NCI-H1694 (cell line): ENCODE measurements around the gene TCOF1.
"Not testable (repeated sequence)": the region's sequence is repeated elsewhere in the genome, so short reads cannot be mapped to it uniquely, and the experiment has no call there.

Experiments used
- DNase-seq: peaks from one replicate; lab custom pipeline; 2025; lab: John Stamatoyannopoulos, UW

The TCOF1 gene

GRCh38 chr5:150406103-150406722, 48.7 kb downstream of the TCOF1 start:
- DNase-seq, result no peak

DNA sequence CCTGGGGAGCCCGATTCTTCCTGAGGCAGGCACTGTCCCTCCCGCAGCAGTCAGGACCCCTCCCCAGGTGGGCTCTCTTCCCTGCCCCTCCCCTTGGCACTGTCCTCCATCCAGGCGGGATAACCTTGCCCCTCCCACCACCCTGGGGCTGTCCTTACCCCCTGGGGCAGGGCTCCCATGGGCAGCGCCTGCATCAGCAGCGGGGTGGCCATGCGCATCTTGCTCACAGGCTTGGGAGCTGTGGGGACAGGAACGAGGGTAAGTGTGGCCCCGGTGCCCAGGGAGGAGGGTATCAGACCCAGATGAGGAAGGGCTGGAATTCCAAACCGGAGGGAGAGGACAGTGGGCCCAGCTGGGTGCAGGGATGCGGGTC, 49.2 kb downstream of the TCOF1 start:
- DNase-seq, result no peak

GRCh38 chr5:150407096-150407720, 49.7 kb downstream of the TCOF1 start:
- no peak for DNase-seq

DNA sequence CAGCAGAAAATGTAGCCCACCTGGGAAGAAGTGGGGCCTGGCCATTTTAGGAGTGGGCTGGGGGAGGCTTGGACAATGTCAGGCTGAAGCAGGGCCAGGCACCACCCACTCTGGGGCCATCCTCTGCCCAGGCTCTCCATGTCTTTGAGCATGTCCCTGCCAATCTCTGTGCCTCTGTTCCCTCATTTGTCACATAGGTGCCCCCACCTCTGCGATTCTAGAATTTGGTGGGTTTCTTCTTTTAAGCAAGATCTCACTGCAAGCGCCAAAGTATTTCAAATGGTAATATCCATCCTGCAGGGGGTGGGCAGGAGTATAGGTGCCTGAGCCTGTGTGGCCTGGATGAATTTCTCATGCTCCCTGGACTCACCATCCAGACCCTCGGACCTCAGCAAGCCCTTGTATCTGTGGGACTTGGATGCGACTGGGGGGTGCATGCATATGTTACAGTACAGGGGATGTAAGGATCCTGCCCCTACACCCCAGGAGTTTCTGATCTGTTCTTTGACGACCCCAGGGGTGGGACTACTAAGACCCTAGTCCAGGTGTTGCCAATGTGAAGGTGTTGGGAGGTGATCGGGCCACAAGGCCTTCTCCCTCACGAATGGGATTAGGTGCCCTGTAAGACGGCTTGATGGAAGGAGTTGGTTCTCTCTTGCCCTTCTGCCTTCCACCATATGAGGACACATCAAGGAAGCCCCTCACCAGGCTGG, 50.9 kb downstream of the TCOF1 start:
- DNase-seq, result no peak

GRCh38 chr5:150409638-150410523, 52.4 kb downstream of the TCOF1 start:
- peak; percentile 92 for DNase-seq

GRCh38 chr5:150410524-150411244, 53.2 kb downstream of the TCOF1 start:
- peak; percentile 77 for DNase-seq

DNA sequence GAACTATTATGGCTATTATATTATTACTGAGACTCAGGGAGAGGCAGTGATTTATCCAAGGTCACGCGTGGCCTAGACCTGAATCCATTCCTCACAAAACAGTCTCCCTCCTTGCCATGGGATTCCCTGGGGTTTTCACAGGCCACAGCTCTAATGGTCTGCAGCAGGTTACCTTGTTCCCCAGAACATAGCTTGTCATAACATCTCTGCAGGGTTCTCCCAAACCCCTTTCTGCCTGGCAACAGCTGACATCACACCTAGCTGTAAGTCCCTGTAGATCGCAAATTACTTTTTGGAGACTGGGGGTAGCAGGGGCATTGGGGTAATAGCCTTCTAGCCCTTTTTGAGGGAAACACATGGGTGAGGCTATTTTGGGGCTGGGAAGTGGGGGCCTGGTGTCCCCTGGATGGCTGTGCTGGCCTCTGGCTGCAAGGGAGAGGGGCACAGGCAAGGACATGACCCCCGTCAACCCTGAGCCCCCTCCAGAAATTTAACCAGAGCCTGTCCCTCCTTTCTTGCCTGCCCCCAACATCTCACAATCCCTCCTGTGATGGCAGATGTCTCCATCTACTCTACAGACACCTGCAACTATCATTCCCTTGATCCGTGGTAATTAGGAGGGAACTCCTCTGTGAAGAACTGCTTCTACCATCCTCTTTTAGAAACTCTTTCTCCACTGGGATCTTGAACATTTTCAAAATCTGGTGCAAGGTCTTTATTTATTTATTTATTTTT, 53.9 kb downstream of the TCOF1 start:
- no peak for DNase-seq

DNA sequence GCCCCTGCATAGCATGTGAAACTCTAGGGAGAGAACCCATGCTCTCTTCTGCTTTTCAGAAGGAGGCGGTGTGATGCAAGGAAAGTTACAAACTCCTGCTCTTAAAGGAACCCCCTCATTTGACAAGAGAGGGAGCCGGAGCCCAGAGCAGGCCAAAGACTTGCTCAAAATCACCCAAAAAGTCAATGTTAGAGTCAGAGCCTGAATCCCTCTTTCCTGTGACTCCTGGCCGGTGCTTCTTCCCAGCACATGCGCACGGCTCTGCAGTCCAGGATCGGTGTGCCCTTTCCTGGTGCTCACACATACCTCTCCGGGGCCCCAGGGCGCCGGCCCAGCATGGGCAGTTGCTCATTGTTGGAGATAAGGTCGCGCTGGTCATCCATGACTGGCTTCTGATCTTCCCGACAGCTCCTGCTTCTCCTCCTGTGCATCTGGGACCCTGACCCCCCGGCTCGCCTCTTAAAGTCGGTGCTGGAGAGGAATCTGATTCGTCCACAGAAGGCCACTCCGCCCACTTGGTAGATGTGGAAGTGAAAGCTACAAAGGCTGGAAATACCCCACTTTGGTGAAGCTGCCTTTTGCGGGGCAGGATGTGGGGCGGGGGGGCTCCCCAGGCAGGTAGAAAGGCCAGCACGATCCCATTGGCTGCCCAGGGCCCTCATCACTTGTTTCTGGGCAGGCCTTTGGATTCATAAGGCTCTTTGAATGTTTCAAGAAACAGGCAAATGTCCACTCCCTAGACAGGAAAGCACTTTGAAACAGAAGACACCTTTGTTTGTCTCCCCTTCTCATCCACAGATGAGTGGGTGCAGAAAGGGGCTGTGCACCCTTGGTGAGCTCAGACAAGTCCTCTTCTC, 55.0 kb downstream of the TCOF1 start, which contains the start of gene CD74:
Gene CD74, minus strand, starts transcription at position 592 of the 857 bp plus-strand sequence. Its CDS starts 161 bp downstream, at position 431.
- DNase-seq, result no peak

GRCh38 chr5:150413176-150413901, 55.8 kb downstream of the TCOF1 start:
- no peak for DNase-seq

DNA sequence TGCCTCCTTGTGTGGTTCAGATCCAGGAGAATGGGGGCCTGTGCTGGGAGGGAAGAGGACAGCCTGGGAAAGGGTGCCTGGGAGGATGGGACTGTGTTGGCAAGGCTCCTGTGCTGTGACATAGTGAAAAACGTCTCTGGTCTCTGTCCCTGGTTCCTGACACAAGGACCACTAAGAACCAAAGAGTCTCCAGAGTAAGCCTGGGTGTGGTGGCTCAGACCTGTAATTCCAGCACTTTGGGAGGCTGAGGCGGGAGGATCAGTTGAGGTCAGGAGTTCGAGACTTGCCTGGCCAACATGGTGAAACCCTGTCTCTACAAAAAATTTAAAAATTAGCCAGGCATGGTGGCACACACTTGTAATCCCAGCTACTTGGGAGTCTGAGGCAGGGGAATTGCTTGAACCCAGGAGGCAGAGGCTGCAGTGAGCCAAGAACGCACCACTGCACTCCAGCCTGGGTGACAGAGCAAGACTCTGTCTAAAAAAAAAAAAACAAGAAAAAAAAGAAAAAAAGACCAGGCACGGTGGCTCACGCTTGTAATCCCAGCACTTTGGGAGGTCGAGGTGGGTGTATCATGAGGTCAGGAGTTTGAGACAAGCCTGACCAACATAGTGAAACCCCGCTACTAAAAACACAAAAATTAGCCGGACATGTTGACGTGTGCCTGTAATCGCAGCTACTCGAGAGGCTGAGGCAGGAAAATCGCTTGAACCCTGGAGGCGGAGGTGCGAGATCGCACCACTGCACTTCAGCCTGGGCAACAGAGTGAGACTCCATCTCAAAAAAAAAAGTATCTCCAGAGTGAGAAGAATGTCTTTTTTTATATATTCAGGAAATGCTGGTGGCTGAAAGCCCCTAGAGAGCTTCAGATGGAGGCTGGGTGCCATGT, 56.6 kb downstream of the TCOF1 start:
- DNase-seq, result not testable (repeated sequence)

- no peak for DNase-seq
Observed at GRCh38 chr5:150419630-150420270, 62.3 kb downstream of the TCOF1 start.

DNA sequence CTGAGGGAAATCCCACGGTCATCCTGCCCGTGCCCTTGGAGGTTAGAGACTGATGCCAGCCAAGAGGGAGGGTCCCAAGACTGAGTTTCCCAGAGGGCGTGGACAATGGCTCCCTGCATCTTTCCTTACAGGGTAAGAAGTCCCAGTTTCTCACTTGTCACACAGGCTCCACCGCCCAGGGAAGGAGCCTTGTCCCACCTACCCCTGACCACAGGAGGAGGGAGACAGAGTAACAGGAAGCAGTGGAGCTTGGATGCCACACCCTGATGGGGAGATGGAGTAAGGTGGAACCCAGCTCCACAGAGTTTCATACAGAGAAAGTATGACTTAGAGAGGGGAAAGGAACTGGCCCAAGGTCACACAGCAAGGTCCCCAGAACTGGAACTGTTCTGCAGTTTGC, 64.6 kb downstream of the TCOF1 start:
- no peak for DNase-seq

- no peak for DNase-seq
Observed at GRCh38 chr5:150422758-150423157, 65.3 kb downstream of the TCOF1 start.

- not testable (repeated sequence) for DNase-seq
Observed at GRCh38 chr5:150426165-150426564, 68.7 kb downstream of the TCOF1 start.

GRCh38 chr5:150428106-150428876, 70.8 kb downstream of the TCOF1 start:
- no peak for DNase-seq

DNA sequence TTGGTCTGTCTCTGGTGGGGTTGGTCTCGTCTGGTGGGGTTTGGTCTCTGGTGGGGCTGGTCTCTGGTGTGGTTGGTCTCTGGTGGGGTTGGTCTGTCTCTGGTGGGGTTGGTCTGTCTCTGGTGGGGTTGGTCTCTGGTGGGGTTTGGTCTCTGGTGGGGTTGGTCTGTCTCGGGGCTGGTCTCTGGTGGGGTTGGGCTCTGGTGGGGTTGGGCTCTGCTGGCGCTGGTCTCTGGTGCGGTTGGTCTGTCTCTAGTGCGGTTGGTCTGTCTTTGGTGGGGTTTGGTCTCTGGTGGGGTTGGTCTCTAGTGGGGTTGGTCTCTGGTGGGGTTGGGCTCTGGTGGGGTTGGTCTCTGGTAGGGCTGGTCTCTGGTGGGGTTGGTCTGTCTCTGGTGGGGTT, 71.5 kb downstream of the TCOF1 start:
- DNase-seq, result no peak

DNA sequence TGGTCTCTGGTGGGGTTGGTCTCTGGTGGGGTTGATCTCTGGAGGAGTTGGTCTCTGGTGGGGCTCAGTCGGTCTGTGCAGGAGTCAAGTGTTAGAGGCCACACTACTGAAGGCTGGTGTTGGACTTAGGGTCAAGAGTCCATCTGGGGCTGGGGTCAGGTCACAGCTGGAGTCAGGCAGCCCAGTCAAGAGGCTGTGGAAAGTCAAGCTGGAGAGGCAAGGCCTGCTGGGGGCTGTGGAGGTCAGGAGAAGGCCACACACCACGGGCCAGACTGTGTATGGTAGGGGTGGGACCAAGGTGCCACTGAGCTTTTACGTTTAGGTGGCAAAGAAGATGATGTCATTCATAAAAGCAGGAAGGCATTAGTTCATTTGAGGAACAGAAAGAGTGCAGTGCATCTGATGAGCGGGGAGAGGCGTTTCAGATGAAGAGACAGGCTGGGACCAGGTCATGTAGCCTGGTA, 71.9 kb downstream of the TCOF1 start:
- DNase-seq, result no peak
